Stimulated activated CD4-positive, alpha-beta T cell treated with anti-CD3 and anti-CD28 coated beads, Interleukin-15, amount 100 ng/mL, for 1 hour (primary cell): ENCODE measurements around the gene RNASE13.
A peak's percentile ranks its signal among the peaks of the same experiment; 100 is the strongest.
"Not testable (repeated sequence)": the region's sequence is repeated elsewhere in the genome, so short reads cannot be mapped to it uniquely, and the experiment has no call there.

Experiments used
- DNase-seq, 2 donors: peaks; one replicate each; pipeline ENCODE4 v3.0.0-alpha.2; 2020; ENCODE audit warnings: low read depth in 1 of 2, low spot score in 1 of 2

Gene RNASE13

DNA sequence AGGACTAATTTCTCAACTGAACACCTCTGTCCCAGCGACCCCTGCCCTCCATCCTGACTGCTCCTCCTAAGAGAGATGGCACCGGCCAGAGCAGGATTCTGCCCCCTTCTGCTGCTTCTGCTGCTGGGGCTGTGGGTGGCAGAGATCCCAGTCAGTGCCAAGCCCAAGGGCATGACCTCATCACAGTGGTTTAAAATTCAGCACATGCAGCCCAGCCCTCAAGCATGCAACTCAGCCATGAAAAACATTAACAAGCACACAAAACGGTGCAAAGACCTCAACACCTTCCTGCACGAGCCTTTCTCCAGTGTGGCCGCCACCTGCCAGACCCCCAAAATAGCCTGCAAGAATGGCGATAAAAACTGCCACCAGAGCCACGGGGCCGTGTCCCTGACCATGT is 8.3 kb upstream of the RNASE13 start:
- no peak for DNase-seq

DNA sequence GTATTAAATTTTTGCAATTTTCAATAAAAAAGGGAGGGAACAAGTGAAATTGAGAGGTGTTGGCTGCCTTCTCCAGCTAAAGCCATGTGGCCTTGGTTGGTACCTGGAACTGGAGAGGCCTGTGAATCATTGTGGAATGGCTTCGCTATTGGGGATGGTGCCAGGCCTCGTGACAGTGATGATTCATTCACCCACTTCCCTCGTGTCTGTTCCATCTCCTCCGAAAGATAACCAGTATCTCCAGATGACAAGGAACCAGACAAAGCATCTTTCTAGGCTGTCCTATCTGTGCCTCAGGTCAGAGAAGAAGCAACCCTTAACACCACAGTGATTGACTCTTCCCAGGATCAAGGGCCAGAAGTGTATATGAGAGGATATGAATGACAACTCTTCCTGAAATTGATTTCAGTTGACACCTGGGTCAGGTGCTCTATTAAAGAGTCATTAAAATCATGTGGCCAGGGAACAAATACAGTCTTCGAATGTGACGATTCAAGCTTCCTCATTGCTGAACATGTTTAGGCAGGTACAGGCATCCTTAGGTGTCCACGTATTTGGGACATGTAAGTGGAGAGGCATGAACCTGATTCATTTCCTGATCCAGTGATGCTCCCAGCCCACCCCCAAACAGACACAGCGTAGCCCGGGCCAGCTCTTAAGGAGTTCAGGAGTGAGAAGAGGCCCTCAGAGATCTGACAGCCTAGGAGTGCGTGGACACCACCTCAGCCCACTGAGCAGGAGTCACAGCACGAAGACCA is 7.2 kb upstream of the RNASE13 start, which contains the start of gene RNASE7:
Gene RNASE7, plus strand, starts transcription at position 687 of the 758 bp plus-strand sequence. CDS start 631 bp downstream, outside the sequence.
- no peak for DNase-seq

DNA sequence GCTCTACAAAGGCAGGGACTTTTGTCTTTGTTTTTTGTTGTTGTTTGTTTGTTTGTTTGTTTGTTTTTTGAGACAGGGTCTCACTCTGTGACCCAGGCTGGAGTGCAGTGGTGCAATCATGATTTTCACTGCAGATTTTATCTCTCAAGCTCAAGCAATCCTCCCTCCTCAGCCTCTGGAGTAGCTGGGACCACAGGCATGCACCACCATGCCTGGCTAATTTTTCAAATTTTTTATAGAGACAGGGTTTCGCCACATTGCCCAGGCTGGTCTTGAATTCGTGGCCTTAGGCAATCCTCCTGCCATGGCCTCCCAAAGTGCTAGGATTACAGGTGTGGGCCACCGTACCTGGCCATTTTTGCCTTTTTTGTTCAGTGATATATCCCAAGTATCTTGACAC is 6.3 kb upstream of the RNASE13 start:
- not testable (repeated sequence) for DNase-seq

DNA sequence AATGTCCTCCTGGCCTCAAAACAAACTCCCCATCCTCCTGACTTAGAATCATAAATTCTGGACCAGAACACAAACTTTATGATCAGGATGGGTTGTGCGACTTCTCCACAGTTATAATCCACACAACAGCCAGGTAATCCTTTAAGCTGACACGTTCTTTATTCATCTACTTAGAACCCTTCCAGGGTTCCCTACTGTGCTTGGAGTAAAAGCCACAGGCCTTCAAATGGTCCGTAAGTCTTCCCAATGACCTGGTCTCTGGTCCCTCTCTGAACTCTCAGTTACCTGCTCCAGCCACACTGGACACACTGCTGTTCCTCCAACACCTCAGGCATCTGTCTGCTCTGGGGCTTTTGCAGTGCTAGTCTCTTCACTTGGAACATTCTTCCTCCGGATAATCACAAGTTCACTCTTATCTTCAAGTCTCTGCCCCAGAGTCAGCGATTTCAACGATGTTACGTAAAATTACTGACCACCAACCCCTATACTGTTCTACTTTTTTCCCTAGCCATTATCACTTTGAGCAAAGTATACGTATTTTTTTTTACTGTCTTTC is 5.8 kb upstream of the RNASE13 start:
- no peak for DNase-seq

DNA sequence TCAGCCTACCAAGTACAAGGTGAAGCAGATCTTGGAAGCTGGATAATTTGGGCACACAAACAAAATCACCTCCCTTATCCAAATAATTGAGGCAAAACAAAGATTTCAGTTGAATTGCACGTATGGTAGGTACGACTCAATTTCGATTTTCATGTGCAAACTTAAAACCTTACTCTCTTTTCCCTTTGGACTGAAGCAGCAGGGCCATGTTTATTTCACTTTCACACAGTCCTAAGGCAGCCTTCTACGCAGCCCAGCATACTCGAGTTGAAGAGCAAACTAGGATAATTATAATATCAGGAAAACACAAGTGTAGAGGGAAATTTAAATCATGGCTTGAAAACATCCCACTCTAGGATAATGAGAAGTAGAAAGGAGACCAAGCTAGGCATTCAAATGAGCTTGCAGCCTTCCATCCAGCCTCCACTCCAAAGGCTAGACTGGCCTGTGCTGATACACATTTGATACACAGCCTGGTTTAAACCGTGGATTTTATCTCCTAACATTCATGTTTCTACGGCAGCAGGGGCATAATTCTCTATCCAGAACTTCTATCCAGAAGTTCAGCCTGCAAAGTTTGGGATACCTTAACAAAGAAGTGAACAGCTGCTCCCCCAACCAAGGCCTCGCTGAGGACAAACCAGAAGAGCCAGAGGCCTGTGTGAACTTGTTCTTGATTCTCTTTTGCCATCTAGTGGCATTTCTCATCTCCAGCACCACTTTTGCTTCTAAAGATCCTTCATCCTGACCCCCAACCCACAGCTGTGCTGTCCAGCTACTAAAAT is 5.2 kb upstream of the RNASE13 start:
- no peak for DNase-seq

DNA sequence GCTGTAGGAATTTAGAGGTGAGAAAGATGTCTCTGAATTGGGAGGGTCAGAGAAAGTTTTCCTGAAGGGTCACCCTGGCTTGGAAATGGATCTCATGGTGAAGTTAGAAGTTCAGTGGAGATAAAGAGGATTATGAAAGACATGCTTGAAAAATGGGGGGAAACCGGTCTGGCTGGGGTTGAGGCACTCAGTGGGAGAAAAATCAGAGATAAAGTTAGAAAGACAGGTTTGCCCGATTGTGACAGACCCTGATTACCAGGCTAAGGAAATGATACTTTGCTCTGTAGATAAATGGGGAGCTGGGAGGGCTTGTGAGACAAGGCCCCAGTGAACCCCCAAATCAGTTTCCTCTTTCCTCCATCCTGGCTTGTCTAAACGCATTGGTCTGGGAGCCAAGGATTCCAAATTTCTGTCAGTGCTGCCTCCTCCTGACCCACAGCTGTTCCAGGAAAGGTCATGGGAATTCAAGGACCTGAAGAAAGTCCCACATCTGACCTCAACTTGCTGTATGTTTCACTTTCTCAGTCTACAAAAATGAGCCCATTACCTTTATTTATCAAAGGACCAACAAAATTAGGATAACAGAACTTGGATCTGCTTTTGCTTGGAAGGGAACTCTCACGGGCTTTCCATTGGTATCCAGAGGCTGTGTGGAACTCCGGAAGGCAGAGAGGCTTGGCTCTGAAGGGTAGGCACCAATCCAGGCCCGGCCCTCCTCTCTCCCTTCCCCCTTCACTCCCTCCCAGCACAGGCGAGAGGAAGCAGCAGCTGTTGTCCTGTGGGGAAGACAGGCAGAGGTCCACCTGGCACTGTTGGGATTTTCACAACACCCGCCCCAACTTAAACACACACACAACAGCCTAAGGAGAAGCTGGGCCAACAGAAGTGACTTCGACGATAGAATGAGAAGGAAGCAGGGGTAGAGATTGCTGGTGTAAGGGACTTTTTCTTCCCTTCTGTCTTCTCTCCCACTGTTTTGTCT is 4.1 kb upstream of the RNASE13 start:
- DNase-seq = no peak

DNA sequence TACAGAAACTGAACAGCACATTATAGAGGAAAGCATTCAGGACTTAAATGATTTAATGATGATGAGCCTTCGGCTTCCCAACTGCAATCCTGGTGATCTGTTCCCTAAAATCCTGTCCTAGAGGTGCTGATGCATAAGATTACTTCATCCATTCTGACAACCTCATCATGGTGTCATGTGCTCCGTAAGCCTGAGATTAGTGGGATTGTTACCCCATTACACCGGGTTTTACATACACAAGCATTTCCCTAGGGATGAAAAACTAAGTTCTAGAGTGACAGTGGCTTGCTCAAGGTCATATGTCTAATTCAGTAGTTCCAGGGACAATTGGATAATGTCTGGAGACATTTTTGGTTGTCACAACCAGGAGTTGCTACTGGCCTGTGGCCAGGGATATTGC is 2.5 kb upstream of the RNASE13 start:
- no peak for DNase-seq

DNA sequence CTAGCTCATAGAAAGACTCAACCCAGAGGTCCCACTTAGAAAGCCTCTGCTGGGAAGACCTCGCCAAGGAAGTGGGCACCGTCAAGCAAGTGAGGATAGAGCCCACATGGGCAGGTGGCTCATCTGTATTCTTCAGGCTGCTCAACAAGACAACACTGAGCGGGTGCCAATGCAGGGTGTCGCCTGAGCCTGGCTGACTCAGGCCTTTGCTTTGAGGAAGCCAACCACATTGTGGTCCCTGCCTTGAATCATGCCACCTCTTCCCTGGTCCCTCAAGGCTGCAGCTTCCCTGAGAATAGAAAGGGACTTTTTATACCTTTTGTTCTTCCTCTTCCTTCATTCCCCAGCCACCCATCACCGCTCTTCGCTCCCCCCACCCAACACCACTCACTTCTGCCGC is 2.1 kb upstream of the RNASE13 start:
- no peak for DNase-seq

DNA sequence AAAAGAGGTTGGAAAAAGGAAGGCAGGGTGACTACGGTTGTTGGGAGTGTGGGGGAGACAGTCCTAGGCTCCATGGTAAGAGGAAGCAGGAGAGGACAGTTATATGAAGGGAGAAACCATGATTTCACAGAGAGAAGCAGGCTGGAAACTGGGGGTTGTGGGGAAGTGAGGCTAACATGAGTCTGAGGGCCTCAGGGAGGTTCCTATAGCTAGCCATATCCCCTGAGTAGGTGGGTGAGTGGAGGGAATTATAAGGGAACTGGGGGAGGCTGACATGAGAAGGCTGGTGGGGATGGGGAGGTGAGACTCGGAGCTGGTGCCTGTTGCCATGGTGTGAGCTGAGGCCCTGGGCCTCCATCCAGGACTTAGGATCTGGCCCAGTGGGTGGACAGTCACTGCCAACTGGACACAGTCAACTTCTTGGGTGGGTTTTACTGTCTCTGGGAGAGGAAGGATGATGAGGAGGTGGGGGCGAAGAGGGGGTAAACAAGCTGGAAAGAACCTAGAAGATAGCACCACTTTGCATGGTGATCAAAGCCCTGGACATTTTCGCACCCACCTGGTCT is 1.4 kb downstream of the RNASE13 start:
- DNase-seq = no peak

DNA sequence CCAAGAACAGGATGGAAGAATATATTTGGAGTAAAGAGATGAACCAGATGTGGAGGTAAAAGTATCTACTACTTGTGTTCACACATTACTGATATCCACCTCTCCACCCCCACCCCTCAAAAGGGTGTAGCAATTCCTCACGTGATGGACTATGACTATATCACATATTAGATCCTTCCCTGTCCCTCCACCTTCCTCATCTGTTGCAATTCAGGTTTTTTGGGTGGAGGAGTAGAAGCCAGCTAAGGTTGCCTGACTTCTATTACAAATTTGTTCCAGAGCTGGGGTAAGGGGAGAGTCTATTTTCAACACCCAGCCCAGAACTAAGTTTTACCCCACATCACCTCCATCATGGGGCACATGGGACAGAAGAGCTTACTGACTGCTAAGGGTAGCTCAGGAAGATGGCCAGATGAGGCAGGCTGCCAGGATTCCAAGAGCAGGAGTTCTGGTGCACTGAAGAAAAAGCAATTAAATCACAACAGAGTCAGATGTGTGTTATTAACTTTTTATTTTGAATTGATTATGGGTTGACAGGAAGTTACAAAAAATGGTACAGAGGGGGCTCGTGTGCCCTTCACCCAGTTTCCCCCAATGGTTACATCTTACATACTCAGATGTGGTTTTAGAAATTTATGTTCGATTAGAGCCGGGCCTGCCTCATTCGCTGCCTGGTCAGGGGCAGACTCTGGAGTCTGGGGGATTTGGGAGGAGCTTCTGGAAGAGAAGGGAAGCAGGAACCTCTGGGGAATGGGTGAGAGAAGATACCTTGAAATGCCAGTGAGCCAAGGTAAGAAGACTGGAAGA is 2.1 kb downstream of the RNASE13 start:
- no peak for DNase-seq

DNA sequence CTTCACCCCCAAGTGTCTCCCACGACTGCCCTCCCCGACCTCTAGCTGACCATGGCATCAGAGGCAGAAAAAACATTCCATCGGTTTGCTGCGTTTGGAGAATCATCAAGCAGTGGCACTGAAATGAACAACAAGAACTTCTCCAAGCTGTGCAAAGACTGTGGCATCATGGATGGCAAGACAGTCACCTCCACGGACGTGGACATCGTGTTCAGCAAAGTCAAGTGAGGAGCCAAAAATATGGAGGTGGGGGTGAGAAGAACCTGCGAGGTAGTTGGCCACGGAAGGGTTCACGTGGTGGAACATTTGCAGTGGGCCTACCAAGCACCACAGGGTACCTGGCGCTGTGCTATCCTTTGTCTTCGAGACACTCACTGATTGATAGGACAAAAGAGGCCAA is 4.1 kb downstream of the RNASE13 start:
- DNase-seq = no peak

DNA sequence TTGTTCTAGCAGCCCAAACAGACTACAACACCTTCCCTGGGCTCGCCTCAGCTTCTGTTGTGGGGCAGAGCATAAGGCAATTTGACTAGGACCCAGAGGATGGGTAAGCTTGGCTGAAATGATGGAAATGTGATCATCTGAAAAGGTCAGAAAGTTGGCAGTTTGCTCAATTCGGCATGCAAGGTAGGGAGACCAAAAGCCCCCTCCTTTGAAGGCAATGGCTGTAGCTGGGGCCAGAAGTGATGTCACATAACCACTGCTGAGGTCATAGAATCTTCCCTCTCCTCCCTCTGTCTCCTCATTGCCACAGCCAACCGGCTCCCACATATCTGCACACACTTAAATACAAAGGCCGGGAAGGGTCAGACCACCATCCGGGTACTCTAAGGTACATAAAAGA is 4.7 kb downstream of the RNASE13 start, which contains the start of gene TPPP2:
Gene TPPP2, plus strand, starts transcription at position 301 of the 400 bp plus-strand sequence. CDS start 365 bp downstream, outside the sequence.
- no peak for DNase-seq

DNA sequence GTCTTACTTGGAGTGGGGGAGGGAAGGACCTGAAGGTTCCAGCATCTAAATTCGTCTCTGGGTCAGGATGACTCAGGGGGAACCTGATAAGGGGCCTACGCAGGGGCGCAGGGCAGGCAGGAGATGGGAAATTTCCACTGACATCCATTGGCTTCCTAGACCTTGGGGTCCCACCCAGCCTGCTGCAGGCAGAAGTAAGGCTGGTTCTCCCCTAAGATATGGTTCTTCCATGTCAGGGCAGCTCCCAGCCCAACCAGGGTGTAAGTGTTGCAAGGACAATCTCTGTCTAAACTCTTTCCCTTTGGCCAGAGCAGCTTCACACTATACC is 7.7 kb downstream of the RNASE13 start:
- no peak for DNase-seq

DNA sequence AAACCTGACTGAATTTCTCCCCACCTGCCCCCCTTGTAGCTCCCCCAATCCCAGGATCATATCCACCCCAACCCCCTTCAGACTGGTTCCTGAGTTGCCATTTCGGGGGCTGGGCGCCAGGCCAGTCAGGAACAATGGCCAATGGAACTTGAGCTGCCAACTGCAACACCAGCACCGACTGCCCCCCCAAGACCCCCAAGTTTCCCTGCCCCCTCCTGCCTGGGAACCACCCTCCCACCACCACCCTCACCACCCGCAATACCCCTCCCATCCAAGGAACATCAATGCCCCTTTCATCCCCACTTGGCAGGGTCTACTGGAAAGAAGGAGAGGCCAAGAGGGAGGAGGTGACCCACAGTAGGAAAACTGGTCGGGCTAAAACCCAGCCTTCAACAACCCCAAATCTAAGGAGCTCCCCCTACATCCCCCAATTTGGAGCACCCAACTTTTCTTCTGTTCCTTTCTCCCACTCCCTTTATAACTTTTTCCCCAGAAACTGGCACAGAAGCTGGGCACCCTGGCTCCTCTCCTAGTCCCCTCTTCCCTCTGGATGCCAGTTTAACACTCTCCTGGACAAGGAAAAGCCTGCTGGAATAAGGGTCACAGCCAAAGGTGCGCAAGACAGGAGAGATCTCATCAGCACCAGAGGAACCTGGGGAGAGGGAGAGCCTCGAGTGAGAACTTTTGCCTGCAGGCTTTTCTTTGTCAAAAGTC is 8.2 kb downstream of the RNASE13 start:
- no peak for DNase-seq

DNA sequence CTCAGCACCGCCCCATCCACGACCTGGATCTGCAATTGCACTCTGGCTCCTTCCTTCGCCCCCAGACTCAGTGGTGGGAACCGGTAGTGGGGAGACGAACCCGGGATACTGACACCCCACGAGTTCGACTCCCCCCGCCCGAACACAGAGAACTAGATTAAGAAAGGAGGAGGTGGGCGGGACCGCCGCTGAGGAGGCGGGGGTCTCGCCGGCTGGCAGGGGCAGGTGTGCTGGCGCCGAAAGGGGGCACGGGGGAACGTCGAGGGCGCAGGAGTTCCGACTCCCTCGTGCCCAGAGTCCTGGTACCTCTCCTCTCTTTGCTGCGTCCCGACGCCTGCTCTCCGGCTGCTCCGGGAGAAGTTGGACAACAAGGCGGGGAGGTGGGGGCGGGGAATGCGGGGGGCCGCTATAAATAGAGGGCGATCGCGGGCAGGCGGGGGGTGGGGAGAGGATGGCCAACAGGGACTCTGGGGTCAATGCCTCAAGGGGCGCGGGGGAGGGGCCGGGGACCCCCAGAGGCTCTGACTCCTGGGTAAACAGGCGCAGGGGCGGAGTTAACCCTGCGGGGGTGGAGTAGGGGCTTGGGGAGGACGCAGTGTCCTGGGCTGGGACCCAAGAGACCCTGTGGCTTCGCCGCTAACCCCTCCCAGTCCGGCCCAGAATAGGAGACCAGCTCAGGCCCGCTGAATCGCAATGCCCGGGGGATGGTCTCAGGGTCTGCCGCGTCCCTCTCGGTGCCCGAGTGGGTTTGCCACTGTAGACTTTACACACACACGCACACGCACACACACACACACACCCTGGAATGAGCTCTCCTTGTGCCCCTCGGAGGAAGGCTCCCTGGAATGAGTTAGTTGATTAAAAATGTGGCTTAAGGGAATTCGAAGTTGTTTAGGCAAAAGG is 9.0 kb downstream of the RNASE13 start:
- DNase-seq = no peak

DNA sequence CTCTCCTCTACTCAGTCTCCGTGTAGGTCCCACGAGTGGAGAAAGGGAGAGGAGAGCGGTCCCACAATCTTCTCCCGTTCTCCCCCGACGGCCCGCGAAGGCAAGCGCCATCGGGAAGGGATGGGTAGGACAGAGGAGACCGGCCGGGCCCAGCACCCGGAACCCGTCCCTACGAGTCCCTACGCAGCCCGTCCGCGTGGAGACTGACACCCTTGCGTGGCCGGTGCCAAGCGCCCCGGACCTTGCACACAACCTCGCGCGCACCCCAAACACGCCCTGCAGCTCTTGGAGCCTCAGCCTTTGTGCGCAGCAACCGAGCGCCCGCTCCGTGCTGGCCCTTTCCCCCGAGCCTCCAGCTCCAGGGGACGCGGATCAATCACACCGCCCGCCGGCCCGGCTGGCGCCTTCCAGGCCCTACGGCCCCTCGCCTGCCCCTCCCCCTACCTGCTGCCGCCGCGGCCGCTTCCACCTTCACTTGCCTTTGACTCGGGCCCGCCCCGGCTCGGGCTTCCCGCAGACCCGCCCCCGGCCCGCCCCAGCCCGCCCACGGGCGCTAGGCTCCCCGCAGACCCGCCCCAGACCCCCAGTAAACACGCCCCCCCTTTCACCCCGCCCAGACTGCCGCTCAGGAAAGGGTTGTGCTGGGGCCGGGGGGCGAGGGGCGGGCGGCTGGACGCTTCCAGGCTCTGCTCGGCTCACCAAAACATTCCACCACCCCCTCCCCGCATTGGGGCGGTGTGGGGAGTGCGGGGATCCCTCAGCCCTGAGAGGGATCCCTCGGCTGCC is 9.8 kb downstream of the RNASE13 start, which contains the start of gene NDRG2:
Gene NDRG2, minus strand, starts transcription at position 477 of the 786 bp plus-strand sequence. CDS start 1,746 bp downstream, outside the sequence.
- peak; percentile 53 to 57 for DNase-seq
